Right cardiac atrium (tissue), 5 donors: ENCODE measurements around the gene PTGIR. TPM values are rescaled to one million over a fixed set of nuclear protein-coding genes. Genes with fewer than 3 reads are reported as not detected.

ENCODE experiments used
- ATAC-seq, 2 donors: fragments of 200-7000 bp; cut with Tn5 transposase; one replicate each; pipeline versions ENCODE4 v1.8.0 to v1.9.1; 2020; ENCODE audit warnings: moderate library complexity in 2 of 2, mild to moderate bottlenecking in 1 of 2
- DNase-seq, 3 donors: peaks; one replicate each; pipeline ENCODE4 v3.0.0-alpha.2; 2020
- H3K27ac ChIP-seq: one replicate; pipeline ENCODE4 v1.5.1; 2013; ENCODE audit warnings: mild to moderate bottlenecking, low read length, control low read depth, moderate library complexity
- H3K27me3 ChIP-seq: one replicate; pipeline ENCODE4 v1.6.1; 2013; ENCODE audit not compliant: control insufficient read depth, insufficient read depth
- H3K4me1 ChIP-seq: one replicate; pipeline ENCODE4 v1.6.1; 2013; ENCODE audit warnings: low read length; ENCODE audit not compliant: control insufficient read depth, insufficient read depth
- H3K4me3 ChIP-seq: one replicate; pipeline ENCODE4 v1.5.1; 2013; ENCODE audit warnings: low read length, control low read depth
- H3K9me3 ChIP-seq: one replicate; pipeline ENCODE4 v1.6.1; 2013; ENCODE audit warnings: low read length; ENCODE audit not compliant: control insufficient read depth
- WGBS: extraction: QIAGEN DNeasy Blood & Tissue Kit; methylation state at CpG from one replicate; pipeline ENCODE4 v1.1.7; 2013; 5-methylcytosine and 5-hydroxymethylcytosine counted together
- intact Hi-C, 4 donors: fragments of 100-400 bp; cut with DNase I; formaldehyde crosslinking; loops; one replicate each; pipeline versions ENCODE4 v1.11.0 to v1.14.0; 2022 to 2023
- polyA plus RNA-seq: library from polyadenylated mRNA; stranded (reverse); fragments of 200-250 nt; gene quantifications from one replicate; pipeline ENCODE4 v1.2.3, GENCODE V29; 2013
- total RNA-seq, 4 donors: library from RNA; stranded (reverse); fragmentation: NEBNext Ultra II Directional; extraction: Animal tissue kit (Norgen Biotek cat#: 25700); gene quantifications; one replicate each; pipeline ENCODE4 v1.2.1, GENCODE V29; 2021
- donor health status: healthy with polysubstance abuse.
- donor health status: DM: no; HTN: yes; CAD: no.
- donor health status: DM: no; HTN: no; CAD: no.
- donor health status: DM: no; HTN: yes; CAD: no; lungs with severe emphysema.
- donor health status: DM: yes; HTN: yes; CAD: no.

PTGIR gene
- total and polyA plus RNA-seq, 5 donors, result 6.7 to 13.5 (median 7.9) TPM

GRCh38 chr19:46659151-46660007 is 34.5 kb upstream of the PTGIR start:
- intact Hi-C loops, result loop anchor here in 3 of 4 donors (5.0 to 10.0 kb wide), 3 partner anchors 42 to 132 kb away; no protein-coding TSS in a partner anchor
- WGBS, result 6% methylated on average over 28 of the region's 28 CpGs
- no peak for ATAC-seq

GRCh38 chr19:46656541-46656940 is 31.7 kb upstream of the PTGIR start:
- DNase-seq (no peak), ATAC-seq (no peak)
- Histone ChIP-seq H3K27me3 (no peaks in the 10 kb centered on the region), H3K4me1 (no peaks in the 10 kb centered on the region), H3K4me3 (no peak overlapping the region), H3K9me3 (no peaks in the 10 kb centered on the region), H3K27ac (no peak overlapping the region)
- intact Hi-C loops, result no loop called here
- WGBS, result 94% methylated on average over 5 of the region's 5 CpGs

More at GRCh38 chr19:46659151-46660007, 34.5 kb upstream of the PTGIR start:
- Histone ChIP-seq H3K27me3 (no peaks in the 10 kb centered on the region), H3K4me1 (no peaks in the 10 kb centered on the region), H3K4me3 (peak overlapping the region; percentile 45), H3K27ac (peak overlapping the region; percentile 28), H3K9me3 (no peaks in the 10 kb centered on the region)
- peak; percentile 46 to 89 (median 81) for DNase-seq

GRCh38 chr19:46654621-46655152 is 29.8 kb upstream of the PTGIR start:
- Histone ChIP-seq H3K27ac (peak overlapping the region; percentile 57), H3K9me3 (no peaks in the 10 kb centered on the region), H3K4me3 (no peak overlapping the region), H3K4me1 (no peaks in the 10 kb centered on the region), H3K27me3 (no peaks in the 10 kb centered on the region)
- 40% methylated on average over 16 of the region's 16 CpGs for WGBS
- peak; percentile 47 to 86 (median 80) for DNase-seq
- intact Hi-C loops, result no loop called here
- peak; percentile 55 to 67 for ATAC-seq

GRCh38 chr19:46650445-46650844 is 25.6 kb upstream of the PTGIR start:
- no peaks in the 10 kb centered on the region for H3K9me3 ChIP-seq
- intact Hi-C loops, result no loop called here
- H3K27ac ChIP-seq, result no peak overlapping the region
- H3K27me3 ChIP-seq, result no peaks in the 10 kb centered on the region
- H3K4me3 ChIP-seq, result no peak overlapping the region
- no peak for ATAC-seq
- DNase-seq, result peak in 1 of 3 donors; percentile 47
- no peaks in the 10 kb centered on the region for H3K4me1 ChIP-seq
- WGBS, result 81% methylated on average over 7 of the region's 7 CpGs

- Histone ChIP-seq H3K9me3 (no peaks in the 10 kb centered on the region), H3K4me1 (no peaks in the 10 kb centered on the region), H3K4me3 (no peak overlapping the region), H3K27ac (no peak overlapping the region), H3K27me3 (no peaks in the 10 kb centered on the region)
- ATAC-seq, result no peak
- 62% methylated on average over 144 of the region's 144 CpGs for WGBS
- peak in 1 of 3 donors; percentile 47 for DNase-seq
- intact Hi-C loops, result no loop called here
Observed at GRCh38 chr19:46648961-46649960, 24.4 kb upstream of the PTGIR start.

- Histone ChIP-seq H3K4me1 (no peaks in the 10 kb centered on the region), H3K9me3 (no peaks in the 10 kb centered on the region), H3K4me3 (no peak overlapping the region), H3K27me3 (no peaks in the 10 kb centered on the region), H3K27ac (no peak overlapping the region)
- ATAC-seq, result no peak
- DNase-seq, result no peak
- 63% methylated on average over 63 of the region's 63 CpGs for WGBS
- intact Hi-C loops, result no loop called here
Observed at GRCh38 chr19:46648060-46648960, 23.4 kb upstream of the PTGIR start.

GRCh38 chr19:46646402-46646801 is 21.5 kb upstream of the PTGIR start:
- 89% methylated on average over 3 of the region's 3 CpGs for WGBS
- H3K9me3 ChIP-seq, result no peaks in the 10 kb centered on the region
- DNase-seq, result no peak
- no peaks in the 10 kb centered on the region for H3K27me3 ChIP-seq
- intact Hi-C loops, result no loop called here
- ATAC-seq, result no peak
- H3K27ac ChIP-seq, result no peak overlapping the region
- no peaks in the 10 kb centered on the region for H3K4me1 ChIP-seq
- H3K4me3 ChIP-seq, result no peak overlapping the region

- DNase-seq (peak in 1 of 3 donors; percentile 28), ATAC-seq (peak in 1 of 2 donors; percentile 42)
- H3K27ac ChIP-seq, result no peak overlapping the region
- no peaks in the 10 kb centered on the region for H3K4me1 ChIP-seq
- no peaks in the 10 kb centered on the region for H3K9me3 ChIP-seq
- H3K4me3 ChIP-seq, result no peak overlapping the region
- intact Hi-C loops, result no loop called here
- H3K27me3 ChIP-seq, result no peaks in the 10 kb centered on the region
- WGBS, result 42% methylated on average over 3 of the region's 3 CpGs
Observed at GRCh38 chr19:46644720-46645119, 19.8 kb upstream of the PTGIR start.

GRCh38 chr19:46640656-46641055 is 15.8 kb upstream of the PTGIR start:
- H3K27me3 ChIP-seq, result no peaks in the 10 kb centered on the region
- H3K9me3 ChIP-seq, result no peaks in the 10 kb centered on the region
- intact Hi-C loops, result no loop called here
- H3K4me3 ChIP-seq, result no peak overlapping the region
- ATAC-seq, result no peak
- DNase-seq, result no peak
- H3K4me1 ChIP-seq, result peaks cover 3% of the 10 kb centered on the region
- 64% methylated on average over 2 of the region's 2 CpGs for WGBS
- H3K27ac ChIP-seq, result no peak overlapping the region
